Kidney tubule cell (primary cell): ENCODE data around the gene FBXL7.

Experiments used
- DNase-seq: peaks from one replicate; pipeline ENCODE4 v3.0.0-alpha.2; 2018; ENCODE audit warnings: low spot score

FBXL7 gene

GRCh38 chr5:15951126-15951525 lies 451.1 kb downstream of the FBXL7 start:
- no peak for DNase-seq

GRCh38 chr5:15951550-15951949 lies 451.6 kb downstream of the FBXL7 start:
- no peak for DNase-seq

GRCh38 chr5:15956622-15957021 lies 456.6 kb downstream of the FBXL7 start:
- no peak for DNase-seq

GRCh38 chr5:15957124-15957523 lies 457.1 kb downstream of the FBXL7 start:
- DNase-seq = no peak

- no peak for DNase-seq
Measured at GRCh38 chr5:15959370-15960164, 459.6 kb downstream of the FBXL7 start.

GRCh38 chr5:15966066-15966640 lies 466.2 kb downstream of the FBXL7 start:
- DNase-seq = no peak

- DNase-seq = no peak
Measured at GRCh38 chr5:15966651-15967050, 466.7 kb downstream of the FBXL7 start.

- peak; percentile 6 for DNase-seq
Measured at GRCh38 chr5:15968993-15969392, 469.0 kb downstream of the FBXL7 start.

DNA sequence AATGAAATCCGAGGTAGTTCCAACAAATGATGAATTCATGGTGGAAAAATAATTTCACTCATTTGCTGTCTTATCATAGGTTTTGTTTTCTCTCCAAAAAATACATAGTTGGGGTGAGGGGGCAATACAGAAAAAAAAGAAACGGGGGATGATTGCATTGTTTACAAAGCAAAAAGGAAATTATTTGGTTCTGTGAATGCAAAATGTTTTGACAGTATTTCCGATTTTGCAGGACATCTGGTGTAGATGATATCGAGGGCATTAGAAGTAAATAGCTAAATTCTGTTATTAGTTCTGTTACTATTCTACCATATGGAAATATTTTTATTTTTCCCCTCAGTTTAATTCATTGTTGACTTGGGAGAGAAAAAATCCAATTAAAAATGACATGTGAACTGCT lies 477.9 kb downstream of the FBXL7 start:
- DNase-seq = no peak

- DNase-seq = no peak
Measured at GRCh38 chr5:15980835-15981234, 480.9 kb downstream of the FBXL7 start.

- DNase-seq = no peak
Measured at GRCh38 chr5:15983392-15983791, 483.4 kb downstream of the FBXL7 start.
